ENCODE data around the gene KCNQ5.

The KCNQ5 gene

DNA sequence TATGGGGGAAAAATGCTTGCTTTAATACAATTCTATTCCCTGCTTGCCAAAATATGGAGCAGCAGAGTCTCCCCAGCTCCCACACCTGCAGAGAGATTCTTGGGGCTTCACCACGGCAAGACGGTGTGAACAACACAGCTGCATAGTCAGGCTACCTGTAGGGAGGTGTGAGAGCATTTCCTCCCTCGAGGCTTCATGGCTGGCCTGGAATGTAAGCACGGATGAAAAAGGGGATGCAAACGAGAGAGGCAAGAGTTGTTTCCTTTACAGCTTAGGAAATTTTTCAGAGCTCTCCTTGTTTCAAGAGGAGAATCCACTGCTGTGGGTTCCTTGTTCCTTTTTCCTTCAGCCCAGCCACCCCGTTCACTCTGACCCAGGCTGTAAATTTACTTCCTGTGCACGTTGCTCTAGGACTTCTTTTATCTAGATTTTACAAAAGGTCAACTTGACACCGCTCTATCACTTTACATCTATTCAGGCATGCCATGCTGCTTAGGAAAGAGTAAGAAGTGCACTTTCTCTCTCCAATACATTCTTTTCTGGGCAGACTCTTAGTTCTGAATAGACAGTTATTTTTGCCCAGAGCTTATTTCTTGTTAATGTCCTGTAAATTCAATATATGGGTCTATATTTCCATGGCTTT lies 406.4 kb downstream of the KCNQ5 start:
- no peak for DNase-seq

GRCh38 chr6:73028893-73029450 lies 407.1 kb downstream of the KCNQ5 start:
- no peak for DNase-seq

GRCh38 chr6:73030257-73030656 lies 408.4 kb downstream of the KCNQ5 start:
- DNase-seq: no peak

DNA sequence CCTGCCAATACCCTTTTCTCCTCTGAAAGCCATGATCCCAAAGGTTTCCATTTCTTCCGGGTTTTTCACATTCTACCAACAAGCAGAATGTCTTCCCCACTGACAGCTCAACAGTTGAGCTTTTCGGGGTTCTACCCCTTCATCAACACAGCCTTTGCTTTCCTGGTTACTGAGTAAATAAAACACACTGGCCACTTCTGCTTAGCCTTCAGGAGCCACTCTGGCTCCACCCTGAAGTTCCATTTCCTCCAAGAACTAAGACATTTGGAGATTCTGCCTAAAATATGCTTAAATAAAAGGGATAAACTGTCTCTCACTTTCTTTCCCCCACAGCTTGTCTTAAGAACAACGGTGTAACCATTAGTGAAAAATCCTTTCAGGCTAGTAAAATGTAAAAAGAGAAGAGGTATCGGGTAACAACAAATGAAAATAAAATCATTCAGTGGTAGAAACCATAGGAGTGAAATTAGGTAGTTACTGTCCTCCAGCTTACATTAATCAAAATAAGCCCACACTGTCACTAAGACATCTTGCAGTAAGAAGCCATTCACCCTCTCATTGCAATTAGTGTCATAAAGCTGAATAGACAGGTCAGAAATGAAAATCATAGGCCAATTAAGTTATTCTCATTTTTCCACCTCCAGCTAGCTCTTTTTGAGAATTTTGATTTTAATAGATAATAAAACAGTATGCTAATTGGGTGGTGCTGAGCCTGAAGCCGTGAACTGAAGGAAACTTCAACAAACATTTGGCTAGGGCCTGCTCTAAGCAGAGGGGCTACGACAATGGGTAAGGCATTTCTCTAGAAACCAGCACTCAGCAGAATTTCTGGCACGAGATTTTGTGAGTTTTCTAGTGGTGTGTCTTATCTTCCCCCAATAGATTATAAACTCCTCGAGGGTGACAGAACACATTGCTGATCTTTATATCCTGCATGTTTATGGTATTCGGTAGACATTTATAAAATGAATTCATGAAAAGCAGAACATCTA lies 409.2 kb downstream of the KCNQ5 start:
- DNase-seq: no peak

GRCh38 chr6:73032586-73032985 lies 410.7 kb downstream of the KCNQ5 start:
- DNase-seq: no peak

DNA sequence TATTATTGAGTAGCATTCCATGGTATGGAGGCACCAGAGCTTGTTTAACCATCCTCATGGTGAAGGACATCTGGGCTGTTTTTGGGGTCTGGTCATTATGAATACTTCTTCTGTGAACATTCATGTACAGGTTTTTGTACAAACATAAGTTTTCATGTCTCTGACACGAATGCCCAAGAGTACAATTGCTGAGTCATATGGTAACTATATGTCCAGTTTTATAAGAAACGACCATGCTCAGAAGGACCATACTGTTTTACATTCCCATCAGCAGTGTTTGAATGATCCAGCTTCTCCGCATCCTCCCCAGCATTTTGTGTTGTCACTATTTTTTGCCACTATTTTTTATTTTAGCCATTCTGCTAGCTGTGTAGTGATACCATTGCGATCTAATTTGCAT lies 414.8 kb downstream of the KCNQ5 start:
- no peak for DNase-seq

GRCh38 chr6:73041051-73041450 lies 419.2 kb downstream of the KCNQ5 start:
- no peak for DNase-seq

DNA sequence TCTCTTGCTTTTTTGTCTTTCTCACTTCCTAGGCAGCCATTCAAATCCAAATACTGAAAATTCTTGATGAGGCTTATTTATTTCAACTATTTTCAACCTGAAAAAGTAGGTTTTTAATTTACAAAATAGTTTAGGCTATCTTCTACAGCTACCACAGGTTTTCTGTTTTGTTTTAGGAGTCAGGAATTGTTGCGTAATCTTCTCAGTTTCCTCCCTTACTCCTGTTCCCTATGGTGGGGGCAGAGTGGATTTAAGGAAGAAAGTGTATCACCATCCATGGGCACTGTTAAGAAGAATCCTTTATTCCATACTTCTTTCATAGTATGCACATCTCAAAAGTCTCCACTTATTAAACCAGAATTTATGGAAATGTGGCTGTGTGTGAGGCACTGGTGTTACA lies 421.0 kb downstream of the KCNQ5 start:
- DNase-seq: no peak

- DNase-seq: no peak
These were observed 421.6 kb downstream of the KCNQ5 start for GRCh38 chr6:73043446-73043845.

- DNase-seq: no peak
These were observed 423.7 kb downstream of the KCNQ5 start for GRCh38 chr6:73045609-73046008.

DNA sequence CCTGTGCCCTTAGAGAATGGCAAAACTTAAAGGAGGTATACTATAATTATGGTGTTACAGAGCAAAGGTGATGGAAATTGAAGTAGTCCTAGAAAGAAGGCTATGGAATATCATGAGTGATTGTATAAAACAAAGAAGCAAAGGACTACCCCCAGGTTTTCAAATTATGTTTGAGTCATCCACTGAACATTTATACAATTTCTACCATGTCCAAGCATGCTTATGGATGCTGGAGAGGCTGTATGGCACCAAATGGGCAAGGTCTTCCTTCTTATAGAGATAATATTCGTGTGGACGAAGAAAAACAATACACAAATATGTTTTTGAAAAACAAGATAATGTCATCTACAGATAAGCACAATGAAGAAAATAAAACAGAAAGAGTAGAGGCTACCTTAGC lies 425.9 kb downstream of the KCNQ5 start:
- no peak for DNase-seq

GRCh38 chr6:73049971-73050594 lies 428.2 kb downstream of the KCNQ5 start:
- DNase-seq: no peak

- DNase-seq: no peak
These were observed 428.8 kb downstream of the KCNQ5 start for GRCh38 chr6:73050706-73051105.

DNA sequence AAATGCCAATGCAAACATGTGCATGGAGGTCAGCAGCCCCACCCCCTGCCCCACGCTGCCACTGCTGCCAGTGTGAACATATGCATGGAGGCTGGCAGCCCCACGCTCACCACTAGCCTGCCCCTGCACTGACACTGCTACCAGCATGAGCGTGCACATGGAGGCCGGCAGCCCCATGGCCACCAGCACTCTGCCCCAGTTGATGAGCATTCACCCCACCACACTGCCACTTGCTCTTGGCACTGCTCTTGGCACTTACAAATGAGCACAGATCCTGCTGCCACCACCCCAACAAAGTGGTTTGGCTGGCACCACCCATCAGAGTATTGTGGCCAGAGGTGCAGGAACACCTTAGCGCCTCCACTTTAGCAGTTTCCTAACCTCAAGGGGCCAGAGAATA lies 429.3 kb downstream of the KCNQ5 start:
- DNase-seq: no peak

- no peak for DNase-seq
These were observed 433.1 kb downstream of the KCNQ5 start for GRCh38 chr6:73054958-73055357.

DNA sequence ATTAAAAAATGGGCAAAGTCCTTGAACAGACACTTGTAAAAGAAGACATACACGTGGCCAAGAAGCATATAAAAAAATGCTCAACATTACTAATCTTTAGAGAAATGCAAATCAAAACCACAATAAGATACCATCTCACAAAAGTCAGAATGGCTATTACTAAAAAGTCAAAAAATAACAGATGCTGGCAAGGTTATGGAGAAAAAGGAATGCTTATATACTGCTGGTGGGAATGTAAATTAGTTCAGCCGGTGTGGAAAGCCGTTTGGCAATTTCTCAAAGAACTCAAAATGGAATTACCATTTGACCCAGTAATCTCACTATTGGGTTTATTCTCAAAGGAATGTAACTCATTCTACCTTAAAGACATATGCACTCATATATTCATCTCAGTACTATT lies 436.9 kb downstream of the KCNQ5 start:
- DNase-seq: no peak

- DNase-seq: no peak
These were observed 440.3 kb downstream of the KCNQ5 start for GRCh38 chr6:73062130-73062529.

DNA sequence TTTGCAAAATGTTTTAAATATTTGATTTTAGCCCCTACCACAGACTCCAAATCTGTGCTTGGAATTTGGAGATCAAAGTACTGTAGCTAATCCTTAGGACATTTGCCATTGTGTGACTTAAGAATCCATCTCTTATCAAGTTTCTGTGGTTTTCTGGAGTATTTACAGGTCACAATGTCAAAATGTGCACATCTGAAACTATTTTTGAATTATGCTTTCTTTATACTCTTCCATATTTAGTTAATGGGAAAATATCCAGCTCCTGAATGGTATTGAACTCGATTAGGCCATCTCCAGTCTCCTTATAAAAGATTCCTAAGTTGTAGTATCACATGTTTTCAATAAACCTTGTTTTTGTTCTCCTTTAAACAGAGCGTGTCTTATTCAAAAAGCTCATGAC lies 441.0 kb downstream of the KCNQ5 start:
- DNase-seq: no peak

DNA sequence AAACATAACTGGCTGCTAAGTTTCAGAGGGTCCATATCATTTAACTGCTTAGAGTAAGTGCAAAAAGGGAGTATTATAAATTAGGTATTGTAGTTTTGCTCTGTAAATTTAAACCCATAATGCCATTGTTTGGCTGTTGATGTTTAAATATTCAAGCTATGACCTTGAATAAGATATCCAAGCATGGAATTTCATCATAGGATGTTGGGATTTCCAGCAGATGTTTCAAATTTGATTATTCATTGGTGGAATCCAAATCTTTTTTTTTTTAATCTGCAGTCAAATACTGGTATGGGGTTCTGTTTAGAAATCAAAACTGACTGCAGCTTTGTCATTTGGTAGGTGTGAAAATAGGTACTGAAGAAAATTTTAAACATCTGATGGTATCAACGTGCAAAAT lies 442.4 kb downstream of the KCNQ5 start:
- DNase-seq: no peak

GRCh38 chr6:73073238-73073637 lies 451.4 kb downstream of the KCNQ5 start:
- no peak for DNase-seq

GRCh38 chr6:73074175-73074574 lies 452.3 kb downstream of the KCNQ5 start:
- DNase-seq: no peak

- DNase-seq: no peak
These were observed 454.5 kb downstream of the KCNQ5 start for GRCh38 chr6:73076211-73076954.

Measured in stimulated activated naive CD4-positive, alpha-beta T cell treated with Interleukin-2 at 50 U/mL for 16 hours (primary cell).